Measurements from ENCODE around the gene KIAA0319L.
"Not testable (repeated sequence)": the region's sequence is repeated elsewhere in the genome, so short reads cannot be mapped to it uniquely, and the experiment has no call there.

The KIAA0319L gene

DNA sequence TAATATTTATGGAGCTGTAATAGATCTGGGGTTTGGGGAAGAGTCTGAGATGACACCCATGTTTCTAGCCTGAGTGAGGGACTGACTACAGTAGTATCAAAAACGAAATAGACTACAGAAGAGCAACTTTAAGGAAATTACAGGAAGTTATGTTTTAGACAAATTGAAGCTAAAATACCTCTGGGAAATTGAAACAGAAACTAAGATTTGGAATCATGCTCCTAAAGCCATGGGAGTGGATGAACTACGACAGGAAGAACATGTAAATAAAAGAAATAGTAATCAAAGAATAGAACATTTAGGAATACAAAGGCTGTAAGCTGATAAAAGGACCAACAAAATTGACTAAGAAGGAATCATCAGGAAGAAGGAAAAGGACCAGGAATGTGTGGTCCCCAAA, 68.9 kb downstream of the KIAA0319L start:
- no peak for DNase-seq (ENCODE audit: low read depth in 2 of 2)

DNA sequence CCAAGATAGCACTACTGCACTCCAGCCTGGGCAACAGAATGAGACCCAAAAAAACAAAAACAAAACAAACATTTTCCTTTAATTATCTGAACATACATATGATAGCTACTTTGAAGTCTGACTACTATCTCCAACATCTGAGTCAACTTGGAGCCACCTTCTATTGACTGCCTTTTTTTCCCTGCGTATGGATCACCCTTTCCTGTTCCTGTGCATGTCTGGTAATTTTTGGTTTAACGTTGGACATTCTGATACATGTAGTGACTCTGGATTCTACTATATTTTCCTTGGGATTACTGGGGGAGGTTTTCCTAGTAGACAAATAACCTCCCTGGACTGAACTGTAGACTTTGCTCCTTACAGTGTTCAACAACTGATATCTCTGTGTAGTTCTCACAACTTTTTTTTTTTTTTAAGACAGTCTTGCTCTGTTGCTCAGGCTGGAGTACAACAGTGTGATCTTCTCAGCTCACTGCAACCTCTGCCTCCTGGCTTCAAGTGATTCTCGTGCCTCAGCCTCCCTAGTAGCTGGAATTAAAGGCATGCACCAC, 70.3 kb downstream of the KIAA0319L start:
- no peak for DNase-seq (ENCODE audit: low read depth in 2 of 2)

DNA sequence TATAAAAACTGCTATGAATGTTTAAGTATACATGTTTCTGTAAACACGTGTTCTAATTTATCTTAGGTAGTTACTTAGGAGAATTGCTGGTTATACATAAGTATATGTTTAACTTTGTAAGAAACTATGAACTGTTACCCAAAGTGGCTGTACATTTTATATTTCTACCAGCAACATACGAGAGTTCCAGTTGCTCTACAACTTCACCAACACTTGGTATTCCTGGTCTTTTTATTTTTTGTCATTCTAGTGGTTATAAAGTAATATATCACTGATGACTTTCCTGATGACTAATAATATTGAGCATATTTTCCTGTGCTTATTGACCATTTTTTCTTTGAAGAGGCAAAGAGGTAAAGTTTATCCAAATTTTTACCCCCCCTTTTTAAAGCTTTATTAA, 76.0 kb downstream of the KIAA0319L start:
- DNase-seq (ENCODE audit: low read depth in 2 of 2), result no peak

DNA sequence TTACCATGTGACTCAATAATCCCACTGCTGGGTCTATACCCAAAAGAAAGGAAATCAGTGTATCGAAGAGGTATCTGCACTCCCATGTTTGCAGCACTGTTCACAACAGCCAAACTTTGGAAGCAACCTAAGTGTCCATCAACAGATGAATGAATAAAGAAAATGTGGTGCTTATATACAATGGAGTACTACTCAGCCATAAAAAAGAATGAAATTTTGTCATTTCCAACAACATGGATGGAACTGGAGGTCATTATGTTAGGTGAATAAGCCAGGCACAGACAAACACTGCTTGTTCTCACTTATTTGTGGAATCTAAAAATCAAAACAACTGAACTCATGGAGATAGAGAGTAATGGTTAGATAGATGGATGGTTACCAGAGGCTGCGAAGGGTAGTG, 79.3 kb downstream of the KIAA0319L start:
- DNase-seq (ENCODE audit: low read depth in 2 of 2), result no peak

DNA sequence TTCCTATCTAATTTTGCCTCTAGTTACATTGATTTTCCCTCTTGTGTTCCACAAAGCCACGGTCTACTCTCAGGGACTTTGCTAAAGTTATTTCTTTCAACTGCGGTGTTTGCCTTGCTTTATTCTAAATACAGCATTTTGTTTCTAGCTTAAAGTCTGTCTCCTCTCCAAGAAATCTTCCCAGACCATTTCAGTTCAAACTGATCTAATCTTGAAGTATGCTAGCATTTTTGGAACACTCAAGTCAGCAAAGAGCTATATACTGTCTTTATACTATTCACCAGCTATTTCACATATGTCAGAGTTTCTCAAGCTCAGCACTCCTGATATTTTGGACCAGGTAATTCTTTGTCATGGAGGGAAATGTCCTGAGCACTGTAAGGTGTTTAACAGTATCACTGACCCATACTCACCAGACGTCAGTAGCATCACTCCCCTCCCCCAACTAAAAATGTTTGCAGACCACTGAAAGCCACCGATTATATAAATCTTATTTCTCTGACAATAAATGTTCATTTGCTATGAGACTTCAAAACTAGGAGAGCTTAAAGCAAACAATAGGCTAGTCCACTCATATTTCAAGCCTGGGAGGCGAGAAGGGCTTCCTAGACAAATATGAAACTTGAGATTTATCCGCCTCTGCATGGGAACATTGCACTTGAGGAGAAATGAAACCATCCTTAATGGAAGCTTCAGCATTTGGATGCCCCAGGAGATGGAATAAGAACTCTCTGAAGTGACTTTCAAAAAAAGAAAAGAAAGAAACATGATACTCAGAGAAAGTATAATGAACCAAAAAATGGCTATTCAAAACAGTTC, 81.1 kb downstream of the KIAA0319L start:
- no peak for DNase-seq (ENCODE audit: low read depth in 2 of 2)

DNA sequence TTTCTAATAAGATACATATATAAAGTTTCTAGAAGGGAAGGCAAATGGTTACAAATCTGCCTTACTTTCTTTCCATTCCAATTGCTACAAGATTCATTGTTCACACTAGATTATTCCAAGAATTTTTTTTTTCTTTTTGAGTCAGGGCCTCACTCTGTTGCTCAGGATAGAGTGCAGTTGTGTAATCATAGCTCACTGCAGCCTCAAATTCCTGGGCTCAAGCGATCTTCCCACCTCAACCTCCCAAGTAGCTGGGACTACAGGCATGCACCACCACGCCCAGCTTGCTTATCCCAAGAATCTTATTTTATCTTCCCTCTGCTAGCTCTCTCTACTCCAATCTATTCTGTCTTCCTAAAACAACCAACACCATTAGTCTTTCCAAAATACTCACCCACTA, 81.8 kb downstream of the KIAA0319L start:
- no peak for DNase-seq (ENCODE audit: low read depth in 2 of 2)

DNA sequence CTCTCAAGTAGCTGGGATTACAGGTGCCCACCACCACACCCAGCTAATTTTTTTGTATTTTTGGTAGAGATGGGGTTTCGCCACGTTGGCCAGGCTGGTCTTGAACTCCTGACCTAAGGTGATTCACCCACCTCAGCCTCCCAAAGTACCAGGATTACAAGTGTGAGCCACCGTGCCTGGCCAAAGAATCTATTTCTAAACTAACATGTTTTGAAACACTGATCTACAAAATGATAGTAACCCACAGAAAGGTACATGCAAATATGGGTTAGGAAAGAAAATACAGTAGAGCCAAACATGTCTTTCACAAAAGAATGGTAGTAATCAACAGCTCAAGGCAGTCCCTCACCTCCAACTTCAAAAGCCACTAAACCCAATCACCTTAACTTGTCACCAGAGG, 84.0 kb downstream of the KIAA0319L start:
- not testable (repeated sequence) for DNase-seq (ENCODE audit: low read depth in 2 of 2)

DNA sequence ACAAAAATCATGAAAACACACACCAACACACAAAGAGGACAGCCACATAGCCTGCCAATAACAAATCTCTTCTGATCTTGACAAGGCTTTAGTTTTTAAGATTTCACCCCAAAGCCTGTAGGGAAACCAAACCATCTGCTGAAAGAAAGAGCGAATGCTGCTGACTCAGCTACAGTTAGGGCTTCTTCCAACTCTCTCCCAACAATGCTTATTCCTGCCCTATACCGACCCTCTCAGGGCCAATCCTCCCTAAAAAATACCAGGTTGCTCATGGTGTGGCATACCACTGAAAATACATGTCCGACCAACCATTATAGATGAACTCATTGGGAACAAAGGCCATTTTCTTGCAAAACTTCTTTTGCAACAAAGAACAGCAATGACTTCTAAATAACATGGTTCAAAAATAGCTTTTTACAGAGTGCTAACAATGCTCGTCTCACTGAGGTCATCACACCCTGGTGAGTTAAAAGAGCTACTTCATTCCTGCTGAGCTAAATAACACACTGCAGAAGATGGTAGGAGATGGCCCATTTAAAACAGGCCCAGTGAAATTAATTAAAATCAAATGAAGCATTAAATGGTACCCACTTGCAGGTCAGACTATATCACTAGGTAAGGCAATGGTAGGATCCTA, 86.1 kb downstream of the KIAA0319L start:
- DNase-seq (ENCODE audit: low read depth in 2 of 2), result no peak

DNA sequence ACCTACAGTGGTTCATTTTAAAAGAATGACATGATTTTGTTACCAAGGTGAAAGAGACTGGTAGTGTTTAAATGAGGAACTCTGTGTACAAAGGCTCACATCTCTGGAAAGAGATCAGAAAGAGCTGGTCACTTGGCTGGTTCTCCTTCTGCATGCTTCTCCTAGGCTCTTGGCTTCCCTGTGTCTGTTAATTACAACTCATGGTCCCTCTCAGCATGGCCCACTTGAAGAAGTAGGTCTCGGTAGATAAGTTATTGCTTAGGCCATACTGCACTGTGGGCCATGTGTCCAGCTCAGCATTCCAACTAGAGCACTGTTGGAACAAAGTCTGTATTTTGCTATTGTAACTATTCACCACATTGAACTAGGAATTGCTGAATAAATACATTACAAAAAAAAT, 91.1 kb downstream of the KIAA0319L start:
- DNase-seq (ENCODE audit: low read depth in 2 of 2), result no peak

DNA sequence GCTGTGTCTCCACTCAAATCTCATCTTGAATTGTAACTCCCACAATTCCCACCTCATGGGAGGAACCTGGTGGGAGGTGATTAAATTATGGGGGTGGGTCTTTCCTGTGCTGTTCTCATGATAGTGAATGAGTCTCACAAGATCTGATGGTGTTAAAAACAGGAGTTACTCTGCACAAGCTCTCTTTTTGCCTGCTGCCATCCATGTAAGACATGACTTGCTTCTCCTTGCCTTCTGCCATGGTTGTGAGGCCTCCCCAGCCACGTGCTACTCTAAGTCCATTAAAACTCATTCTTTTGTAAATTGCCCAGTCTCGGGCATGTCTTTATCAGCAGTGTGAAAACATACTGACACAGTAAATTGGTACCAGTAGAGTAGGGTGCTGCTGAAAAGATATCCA, 93.5 kb downstream of the KIAA0319L start:
- DNase-seq (ENCODE audit: low read depth in 2 of 2), result not testable (repeated sequence)

DNA sequence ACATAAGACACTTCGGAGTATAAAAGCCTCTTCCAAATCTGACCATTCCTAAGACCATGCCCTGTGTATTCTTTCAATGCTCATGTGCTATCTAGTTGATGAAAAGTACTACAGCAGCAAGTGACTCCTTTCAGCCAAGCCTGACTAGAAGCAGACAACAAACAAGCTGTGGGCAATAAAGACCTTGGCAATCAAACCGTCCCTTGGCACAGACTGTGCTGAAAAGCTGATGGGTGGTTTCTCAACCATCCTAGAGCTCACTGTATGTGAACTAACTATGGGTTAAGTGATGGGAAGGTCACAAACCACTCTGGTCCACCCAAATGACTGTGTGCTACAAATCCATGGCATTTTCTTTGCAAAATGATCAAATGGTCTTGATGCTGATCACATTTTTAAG, 94.0 kb downstream of the KIAA0319L start:
- no peak for DNase-seq (ENCODE audit: low read depth in 2 of 2)

DNA sequence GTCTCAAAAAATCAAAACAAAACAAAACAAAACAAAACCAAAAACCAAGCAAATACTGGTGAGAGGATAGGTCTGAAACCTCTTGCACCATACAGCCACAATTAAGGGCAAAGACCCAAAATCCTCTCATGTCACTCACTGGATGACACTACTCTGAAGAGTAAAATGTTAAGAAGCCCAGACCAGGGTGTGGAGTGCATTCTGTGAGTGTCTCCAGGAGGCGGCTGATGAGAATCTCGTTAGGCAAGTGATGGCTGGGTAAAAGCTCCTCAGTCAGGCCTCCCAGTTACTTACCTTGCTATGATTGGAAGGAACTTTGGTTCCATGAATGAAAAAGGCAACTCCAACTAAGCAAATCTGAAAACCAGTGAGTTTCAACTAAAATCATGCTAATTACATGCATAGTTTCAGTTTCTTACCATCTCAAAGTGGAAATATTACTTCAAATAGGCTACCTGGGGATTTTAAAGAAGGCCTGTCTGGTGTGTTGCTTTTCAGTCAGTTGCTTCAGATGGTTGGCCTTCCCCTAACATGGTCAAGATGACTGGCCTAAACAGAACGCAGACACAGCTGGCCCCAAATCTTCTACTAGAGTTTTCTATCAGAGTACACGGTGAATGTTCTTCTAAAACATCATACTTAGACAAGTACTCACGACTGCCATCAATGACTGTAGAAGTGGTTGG, 95.1 kb downstream of the KIAA0319L start:
- no peak for DNase-seq (ENCODE audit: low read depth in 2 of 2)

DNA sequence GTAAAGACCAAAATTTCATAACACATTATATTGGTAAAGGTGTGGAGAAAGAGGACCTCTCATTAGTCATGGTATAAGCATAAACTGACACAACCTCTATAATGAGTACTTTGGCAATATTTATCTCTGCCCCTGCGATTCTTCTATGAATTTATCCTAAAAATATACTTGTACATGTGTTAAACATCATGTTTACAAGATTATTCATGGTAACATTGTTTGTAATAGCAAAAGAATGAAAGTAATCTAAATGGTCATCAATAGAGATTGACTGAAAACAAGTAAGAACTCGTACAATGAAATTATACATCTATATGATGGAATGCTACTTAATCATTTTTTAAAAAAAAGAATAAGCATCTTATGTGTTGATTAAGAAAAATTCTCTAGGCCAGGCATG, 96.4 kb downstream of the KIAA0319L start:
- DNase-seq (ENCODE audit: low read depth in 2 of 2), result no peak

DNA sequence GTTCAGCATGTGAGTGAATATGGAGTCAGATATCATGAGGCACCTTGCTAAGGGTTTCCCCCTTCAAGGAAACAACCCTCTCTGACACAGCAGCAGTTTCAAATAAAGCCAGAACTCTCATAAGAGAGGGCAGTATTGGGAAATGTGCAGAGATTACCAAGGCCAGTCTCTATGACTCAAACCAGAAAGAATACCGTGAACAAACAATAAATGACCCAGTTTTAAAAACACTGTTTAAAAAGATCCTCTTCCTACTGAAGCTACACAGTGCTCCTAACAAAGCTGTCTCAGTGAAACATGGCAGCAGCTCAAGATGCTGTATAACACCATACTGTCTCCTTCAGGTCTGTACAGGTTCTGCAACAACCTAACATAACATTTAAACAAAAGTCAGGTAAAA, 102.6 kb downstream of the KIAA0319L start:
- no peak for DNase-seq (ENCODE audit: low read depth in 2 of 2)

DNA sequence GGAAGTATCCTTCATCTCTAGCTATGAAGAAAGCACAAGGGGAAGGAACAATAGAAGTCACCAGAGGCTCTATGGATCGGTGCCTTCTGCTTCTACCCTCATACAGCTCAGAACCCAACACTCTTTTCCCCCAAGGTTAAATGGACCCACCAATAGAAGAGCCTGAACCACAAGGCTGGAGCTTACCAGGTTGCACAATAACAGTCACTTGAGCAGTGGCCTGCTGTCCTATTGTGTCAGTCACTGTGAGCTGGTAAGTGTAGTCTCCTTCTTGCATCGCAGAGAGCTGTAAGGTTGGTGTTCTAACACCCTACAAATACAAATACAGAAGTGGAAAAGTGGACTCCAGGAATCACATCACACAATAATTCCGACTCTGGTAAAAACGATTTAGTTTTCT, 103.0 kb downstream of the KIAA0319L start:
- DNase-seq (ENCODE audit: low read depth in 2 of 2), result no peak

DNA sequence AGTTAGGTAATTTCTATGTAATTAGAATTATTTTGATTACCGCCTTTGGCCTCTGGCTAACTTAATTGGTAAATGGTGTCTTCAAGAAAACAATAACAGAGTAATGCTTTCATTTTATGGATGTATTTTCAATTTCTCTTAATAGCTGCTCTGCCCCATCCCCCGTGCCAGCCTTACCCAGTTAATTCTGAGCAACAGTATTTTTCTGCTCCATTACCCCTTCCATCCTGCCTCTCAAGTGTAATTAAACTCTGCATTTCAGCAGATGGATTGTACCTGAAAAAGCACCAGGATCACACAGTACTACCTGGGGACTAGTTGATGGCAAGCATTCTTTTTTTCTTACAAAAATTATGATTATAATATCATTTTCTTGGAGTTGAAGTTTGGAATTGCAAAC, 104.2 kb downstream of the KIAA0319L start:
- no peak for DNase-seq (ENCODE audit: low read depth in 2 of 2)

DNA sequence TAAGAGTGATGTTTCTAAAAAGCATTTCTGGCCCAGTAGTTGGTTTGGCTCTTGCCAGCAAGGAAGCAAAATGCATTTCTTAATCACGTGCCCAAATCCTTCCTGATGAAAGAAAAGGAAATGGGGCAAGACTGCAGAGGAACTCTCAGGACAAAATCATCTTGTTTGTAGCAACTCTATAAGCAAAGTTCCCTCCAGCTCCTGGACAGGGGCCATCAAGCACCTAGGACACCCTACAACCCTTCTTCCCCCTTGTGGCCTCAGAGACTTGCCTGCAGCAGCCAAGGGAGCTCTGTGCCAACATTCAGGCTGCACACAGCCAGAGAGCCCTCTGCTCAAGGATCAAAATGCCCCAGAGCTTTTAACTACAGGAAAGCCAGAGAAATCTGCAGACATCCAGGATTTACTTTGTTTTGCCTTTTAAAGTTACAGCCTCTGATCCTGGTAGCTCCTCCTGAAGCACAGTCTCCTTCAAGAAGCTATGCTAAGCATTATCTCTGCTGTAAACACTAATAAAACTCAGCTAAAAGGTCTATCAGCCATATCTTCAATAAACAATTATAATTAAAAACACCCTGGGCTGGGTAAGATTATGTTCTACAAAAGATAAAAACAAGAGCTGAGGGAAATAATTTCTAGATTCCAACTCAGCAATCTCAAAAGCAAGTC, 105.0 kb downstream of the KIAA0319L start:
- no peak for DNase-seq (ENCODE audit: low read depth in 2 of 2)

DNA sequence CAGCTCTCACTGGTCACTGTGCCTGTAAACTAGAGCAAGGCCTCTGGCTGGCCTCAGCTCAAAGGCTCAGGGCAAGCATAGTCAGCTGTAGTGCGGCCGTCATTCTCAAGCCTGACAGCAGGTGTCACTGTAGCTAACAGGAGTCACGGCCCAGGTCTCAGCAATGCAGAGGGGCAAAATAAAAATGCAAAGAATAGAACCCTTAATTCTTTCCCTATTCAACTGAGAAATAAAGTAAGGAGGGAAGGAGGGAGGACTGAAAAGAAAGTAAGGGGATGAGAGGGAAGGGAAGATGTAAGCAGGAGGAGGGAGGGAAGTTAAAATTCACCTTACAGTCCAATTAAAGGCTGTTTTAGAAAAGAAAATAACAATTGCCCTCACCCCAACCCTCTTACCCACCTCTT, 106.1 kb downstream of the KIAA0319L start:
- DNase-seq (ENCODE audit: low read depth in 2 of 2), result peak; percentile 43 to 56

DNA sequence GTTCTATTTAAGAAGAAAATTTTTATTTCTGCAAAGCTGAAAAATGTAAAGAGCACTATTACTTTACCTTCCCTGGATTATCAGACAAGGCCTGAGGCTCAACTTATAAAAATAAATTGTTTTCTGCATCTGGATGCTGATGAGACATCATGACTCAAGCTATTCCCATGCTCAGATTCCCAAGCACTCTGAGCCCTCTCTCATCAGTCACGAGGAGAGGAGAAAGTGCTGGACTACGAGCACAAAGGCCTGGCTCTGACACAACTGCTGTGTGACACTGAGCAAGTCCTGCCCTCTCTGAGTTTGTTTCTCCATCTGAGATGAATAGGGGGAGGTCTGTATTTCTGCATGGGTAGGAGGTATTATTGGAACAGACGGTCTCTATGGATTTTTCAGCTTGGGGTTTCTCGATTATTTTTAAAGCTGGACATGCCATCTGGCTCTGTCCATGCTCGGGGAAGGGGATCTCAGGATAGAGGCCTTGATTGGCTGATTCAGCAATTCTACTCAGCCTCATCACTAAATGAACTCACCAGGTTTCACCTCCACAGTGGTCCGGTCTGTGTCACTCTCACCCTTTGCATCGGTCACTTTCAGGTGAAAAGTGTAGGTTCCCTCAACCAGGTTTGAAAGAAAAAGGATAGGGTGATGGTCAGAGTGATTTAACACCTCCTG, 107.7 kb downstream of the KIAA0319L start:
- no peak for DNase-seq (ENCODE audit: low read depth in 2 of 2)

DNA sequence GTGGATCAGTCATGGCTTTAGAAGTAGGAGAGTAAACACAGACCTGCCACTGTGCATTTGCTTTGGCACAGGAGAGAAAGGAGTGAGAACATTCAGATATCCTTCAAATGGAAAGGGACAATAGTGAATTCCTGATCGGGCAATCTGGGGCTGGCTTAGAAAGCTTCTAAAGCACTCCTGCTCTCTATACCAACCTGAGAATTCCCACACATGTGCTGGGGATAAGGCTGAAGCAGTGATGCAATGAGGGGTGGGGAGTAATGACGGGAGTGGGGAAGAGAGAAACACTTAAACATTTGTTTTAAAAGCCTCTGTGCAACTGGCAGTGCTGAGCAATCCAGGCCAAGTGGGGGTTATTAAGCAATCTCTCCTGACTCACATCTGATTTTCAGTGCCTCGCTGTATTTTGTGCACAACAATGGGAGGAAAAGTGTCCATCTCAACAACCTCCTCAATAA, 108.8 kb downstream of the KIAA0319L start:
- DNase-seq (ENCODE audit: low read depth in 2 of 2), result no peak

DNA sequence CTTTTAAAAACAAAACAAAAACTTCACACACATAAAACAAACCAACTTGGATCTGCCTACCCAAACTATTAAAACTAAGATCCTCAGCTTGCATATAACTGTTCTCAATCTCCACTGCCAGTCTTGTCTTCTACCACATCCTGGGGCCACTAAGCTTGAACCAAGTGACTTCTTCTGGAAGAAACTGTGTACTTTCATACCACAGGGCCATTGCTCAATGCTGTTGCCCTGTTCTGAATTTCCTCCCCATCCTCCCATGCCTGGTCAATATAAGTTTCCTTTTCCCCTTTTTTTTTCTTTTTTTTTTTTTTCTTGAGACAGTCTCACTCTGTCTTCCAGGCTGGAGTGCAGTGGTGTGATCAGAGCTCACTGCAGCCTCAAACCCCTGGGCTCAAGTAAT, 109.9 kb downstream of the KIAA0319L start:
- no peak for DNase-seq (ENCODE audit: low read depth in 2 of 2)

DNA sequence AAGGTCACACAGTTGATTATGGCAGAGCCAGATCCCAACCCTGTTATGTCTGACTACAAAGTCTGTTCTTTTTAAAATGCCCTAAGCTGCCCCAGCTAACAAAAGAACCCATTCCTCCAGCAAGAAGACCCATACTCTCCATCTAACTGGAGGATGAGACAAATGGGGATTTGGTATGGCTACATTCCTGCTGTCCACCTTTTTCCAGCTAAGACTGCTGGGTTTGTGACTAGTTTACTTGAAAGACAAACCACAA, 112.8 kb downstream of the KIAA0319L start:
- DNase-seq (ENCODE audit: low read depth in 2 of 2), result no peak

Data from stimulated activated CD8-positive, alpha-beta memory T cell treated with anti-CD3 and anti-CD28 coated beads, Interleukin-15, amount 100 ng/mL, for 4 hours (primary cell).